Measurements from ENCODE around the gene TRDN. TPM values are rescaled to one million over a fixed set of nuclear protein-coding genes. Genes with fewer than 3 reads are reported as not detected.

The TRDN gene
- total RNA-seq, 5 donors from 2014 or later (not counting 1 experiment from before 2014, with no cell fraction given): not detected

GRCh38 chr6:123541462-123541861, 95.3 kb downstream of the TRDN start:
- Mint-ChIP-seq H3K4me3 (no peak overlapping the region), H3K27ac (no peak overlapping the region), H3K9me3 (peaks cover 0 to 7% (median 0%) of the 10 kb centered on the region in 3 donors), H3K27me3 (no peaks in the 10 kb centered on the region), H3K36me3 (no peaks in the 10 kb centered on the region), H3K4me1 (no peaks in the 10 kb centered on the region)
- DNase-seq (no peak), ATAC-seq (replicated peaks in 1 of 4) (no peak)
- WGBS (ENCODE audit: insufficient coverage): 100% methylated on average over 1 of the region's 4 CpGs
- H3K4me1 ChIP-seq (ENCODE audit: control insufficient read depth in 1 of 2, extremely low read depth in 1 of 2, insufficient read depth in 2 of 2, low read length in 2 of 2): no peaks in the 10 kb centered on the region
- CTCF ChIA-PET: no interaction called here
- POLR2A ChIA-PET: no interaction called here
- H3K27ac ChIP-seq (ENCODE audit: low read length): no peak overlapping the region
- H3K9me3 ChIP-seq: no peaks in the 10 kb centered on the region
- no peaks in the 10 kb centered on the region for H3K27me3 ChIP-seq (replicated peaks in 1 of 2; ENCODE audit: control insufficient read depth in 2 of 2, extremely low read depth in 1 of 2, insufficient read depth in 2 of 2, low read length in 1 of 2)
- no peak overlapping the region for H3K4me3 ChIP-seq (ENCODE audit: control insufficient read depth in 1 of 2, extremely low read depth in 1 of 2, low read length in 1 of 2)
- no peaks in the 10 kb centered on the region for H3K36me3 ChIP-seq (ENCODE audit: control insufficient read depth in 2 of 2, extremely low read depth in 1 of 2, insufficient read depth in 1 of 2, low read length in 1 of 2)

GRCh38 chr6:123533862-123534648, 102.7 kb downstream of the TRDN start:
- no peak overlapping the region for H3K27ac Mint-ChIP-seq
- ChIA-PET POLR2A (no interaction called here), CTCF (no interaction called here)
- H3K27me3 ChIP-seq (replicated peaks in 1 of 2; ENCODE audit: control insufficient read depth in 2 of 2, extremely low read depth in 1 of 2, insufficient read depth in 2 of 2, low read length in 1 of 2): no peaks in the 10 kb centered on the region
- no peak overlapping the region for H3K27ac ChIP-seq (ENCODE audit: low read length)
- no peaks in the 10 kb centered on the region for H3K27me3 Mint-ChIP-seq
- H3K4me3 ChIP-seq (ENCODE audit: control insufficient read depth in 1 of 2, extremely low read depth in 1 of 2, low read length in 1 of 2): no peak overlapping the region
- no peaks in the 10 kb centered on the region for H3K9me3 ChIP-seq
- ATAC-seq (replicated peaks in 1 of 4) (no peak), DNase-seq (no peak)
- H3K4me1 ChIP-seq (ENCODE audit: control insufficient read depth in 1 of 2, extremely low read depth in 1 of 2, insufficient read depth in 2 of 2, low read length in 2 of 2): no peaks in the 10 kb centered on the region
- no peaks in the 10 kb centered on the region for H3K36me3 ChIP-seq (ENCODE audit: control insufficient read depth in 2 of 2, extremely low read depth in 1 of 2, insufficient read depth in 1 of 2, low read length in 1 of 2)
- no peak overlapping the region for H3K4me3 Mint-ChIP-seq
- no peaks in the 10 kb centered on the region for H3K36me3 Mint-ChIP-seq
- no peaks in the 10 kb centered on the region for H3K4me1 Mint-ChIP-seq
- H3K9me3 Mint-ChIP-seq: peaks cover 0 to 3% (median 0%) of the 10 kb centered on the region in 3 donors
- WGBS (ENCODE audit: insufficient coverage): 100% methylated on average over 1 of the region's 2 CpGs

- Mint-ChIP-seq H3K36me3 (no peaks in the 10 kb centered on the region), H3K4me3 (no peak overlapping the region), H3K9me3 (peaks cover 0 to 7% (median 5%) of the 10 kb centered on the region in 3 donors), H3K4me1 (no peaks in the 10 kb centered on the region), H3K27ac (no peak overlapping the region), H3K27me3 (no peaks in the 10 kb centered on the region)
- CTCF ChIA-PET: no interaction called here
- ATAC-seq (replicated peaks in 1 of 4) (no peak), DNase-seq (no peak)
- H3K27ac ChIP-seq (ENCODE audit: low read length): no peak overlapping the region
- no peaks in the 10 kb centered on the region for H3K9me3 ChIP-seq
- WGBS (ENCODE audit: insufficient coverage): no CpG with 5 or more reads among the region's 1 CpG
- no peak overlapping the region for H3K4me3 ChIP-seq (ENCODE audit: control insufficient read depth in 1 of 2, extremely low read depth in 1 of 2, low read length in 1 of 2)
- H3K4me1 ChIP-seq (ENCODE audit: control insufficient read depth in 1 of 2, extremely low read depth in 1 of 2, insufficient read depth in 2 of 2, low read length in 2 of 2): no peaks in the 10 kb centered on the region
- POLR2A ChIA-PET: no interaction called here
- H3K27me3 ChIP-seq (replicated peaks in 1 of 2; ENCODE audit: control insufficient read depth in 2 of 2, extremely low read depth in 1 of 2, insufficient read depth in 2 of 2, low read length in 1 of 2): no peaks in the 10 kb centered on the region
- H3K36me3 ChIP-seq (ENCODE audit: control insufficient read depth in 2 of 2, extremely low read depth in 1 of 2, insufficient read depth in 1 of 2, low read length in 1 of 2): no peaks in the 10 kb centered on the region
Observed at GRCh38 chr6:123529843-123530242, 106.9 kb downstream of the TRDN start.

- no peaks in the 10 kb centered on the region for H3K4me1 ChIP-seq (ENCODE audit: control insufficient read depth in 1 of 2, extremely low read depth in 1 of 2, insufficient read depth in 2 of 2, low read length in 2 of 2)
- Mint-ChIP-seq H3K4me3 (no peak overlapping the region), H3K27ac (no peak overlapping the region), H3K36me3 (no peaks in the 10 kb centered on the region), H3K9me3 (peaks cover 0 to 7% (median 5%) of the 10 kb centered on the region in 3 donors), H3K4me1 (no peaks in the 10 kb centered on the region), H3K27me3 (no peaks in the 10 kb centered on the region)
- POLR2A ChIA-PET: no interaction called here
- CTCF ChIA-PET: no interaction called here
- WGBS (ENCODE audit: insufficient coverage): 85% methylated on average over 4 of the region's 4 CpGs
- no peak overlapping the region for H3K27ac ChIP-seq (ENCODE audit: low read length)
- H3K36me3 ChIP-seq (ENCODE audit: control insufficient read depth in 2 of 2, extremely low read depth in 1 of 2, insufficient read depth in 1 of 2, low read length in 1 of 2): no peaks in the 10 kb centered on the region
- H3K9me3 ChIP-seq: no peaks in the 10 kb centered on the region
- ATAC-seq (replicated peaks in 1 of 4) (no peak), DNase-seq (no peak)
- no peaks in the 10 kb centered on the region for H3K27me3 ChIP-seq (replicated peaks in 1 of 2; ENCODE audit: control insufficient read depth in 2 of 2, extremely low read depth in 1 of 2, insufficient read depth in 2 of 2, low read length in 1 of 2)
- no peak overlapping the region for H3K4me3 ChIP-seq (ENCODE audit: control insufficient read depth in 1 of 2, extremely low read depth in 1 of 2, low read length in 1 of 2)
Observed at GRCh38 chr6:123529058-123529457, 107.7 kb downstream of the TRDN start.

GRCh38 chr6:123527406-123527805, 109.3 kb downstream of the TRDN start:
- Mint-ChIP-seq H3K4me3 (no peak overlapping the region), H3K4me1 (no peaks in the 10 kb centered on the region), H3K27me3 (no peaks in the 10 kb centered on the region), H3K27ac (no peak overlapping the region), H3K36me3 (no peaks in the 10 kb centered on the region), H3K9me3 (peaks cover 0 to 5% (median 4%) of the 10 kb centered on the region in 3 donors)
- ATAC-seq (replicated peaks in 1 of 4) (no peak), DNase-seq (no peak)
- no peaks in the 10 kb centered on the region for H3K27me3 ChIP-seq (replicated peaks in 1 of 2; ENCODE audit: control insufficient read depth in 2 of 2, extremely low read depth in 1 of 2, insufficient read depth in 2 of 2, low read length in 1 of 2)
- ChIA-PET POLR2A (no interaction called here), CTCF (no interaction called here)
- no peaks in the 10 kb centered on the region for H3K9me3 ChIP-seq
- no peaks in the 10 kb centered on the region for H3K4me1 ChIP-seq (ENCODE audit: control insufficient read depth in 1 of 2, extremely low read depth in 1 of 2, insufficient read depth in 2 of 2, low read length in 2 of 2)
- H3K4me3 ChIP-seq (ENCODE audit: control insufficient read depth in 1 of 2, extremely low read depth in 1 of 2, low read length in 1 of 2): no peak overlapping the region
- no peaks in the 10 kb centered on the region for H3K36me3 ChIP-seq (ENCODE audit: control insufficient read depth in 2 of 2, extremely low read depth in 1 of 2, insufficient read depth in 1 of 2, low read length in 1 of 2)
- no CpG with 5 or more reads among the region's 3 CpGs for WGBS (ENCODE audit: insufficient coverage)
- no peak overlapping the region for H3K27ac ChIP-seq (ENCODE audit: low read length)

- Histone ChIP-seq H3K4me3 (ENCODE audit: control insufficient read depth in 1 of 2, extremely low read depth in 1 of 2, low read length in 1 of 2) (no peak overlapping the region), H3K36me3 (ENCODE audit: control insufficient read depth in 2 of 2, extremely low read depth in 1 of 2, insufficient read depth in 1 of 2, low read length in 1 of 2) (no peaks in the 10 kb centered on the region), H3K27ac (ENCODE audit: low read length) (no peak overlapping the region), H3K27me3 (replicated peaks in 1 of 2; ENCODE audit: control insufficient read depth in 2 of 2, extremely low read depth in 1 of 2, insufficient read depth in 2 of 2, low read length in 1 of 2) (no peaks in the 10 kb centered on the region), H3K4me1 (ENCODE audit: control insufficient read depth in 1 of 2, extremely low read depth in 1 of 2, insufficient read depth in 2 of 2, low read length in 2 of 2) (no peaks in the 10 kb centered on the region), H3K9me3 (no peaks in the 10 kb centered on the region)
- H3K9me3 Mint-ChIP-seq: peaks cover 0 to 12% (median 5%) of the 10 kb centered on the region in 3 donors
- DNase-seq (no peak), ATAC-seq (replicated peaks in 1 of 4) (no peak)
- ChIA-PET POLR2A (no interaction called here), CTCF (no interaction called here)
- H3K4me3 Mint-ChIP-seq: no peak overlapping the region
- no peaks in the 10 kb centered on the region for H3K36me3 Mint-ChIP-seq
- H3K27me3 Mint-ChIP-seq: no peaks in the 10 kb centered on the region
- WGBS (ENCODE audit: insufficient coverage): no CpG with 5 or more reads among the region's 2 CpGs
- H3K4me1 Mint-ChIP-seq: no peaks in the 10 kb centered on the region
- no peak overlapping the region for H3K27ac Mint-ChIP-seq
Observed at GRCh38 chr6:123526128-123526527, 110.6 kb downstream of the TRDN start.

- ATAC-seq (replicated peaks in 1 of 4) (no peak), DNase-seq (no peak)
- Mint-ChIP-seq H3K27ac (no peak overlapping the region), H3K4me1 (no peaks in the 10 kb centered on the region), H3K36me3 (no peaks in the 10 kb centered on the region), H3K9me3 (peaks cover 0 to 12% (median 5%) of the 10 kb centered on the region in 3 donors), H3K27me3 (no peaks in the 10 kb centered on the region), H3K4me3 (no peak overlapping the region)
- POLR2A ChIA-PET: no interaction called here
- H3K27me3 ChIP-seq (replicated peaks in 1 of 2; ENCODE audit: control insufficient read depth in 2 of 2, extremely low read depth in 1 of 2, insufficient read depth in 2 of 2, low read length in 1 of 2): no peaks in the 10 kb centered on the region
- H3K4me1 ChIP-seq (ENCODE audit: control insufficient read depth in 1 of 2, extremely low read depth in 1 of 2, insufficient read depth in 2 of 2, low read length in 2 of 2): no peaks in the 10 kb centered on the region
- H3K27ac ChIP-seq (ENCODE audit: low read length): no peak overlapping the region
- H3K9me3 ChIP-seq: no peaks in the 10 kb centered on the region
- no CpG with 5 or more reads among the region's 1 CpG for WGBS (ENCODE audit: insufficient coverage)
- H3K4me3 ChIP-seq (ENCODE audit: control insufficient read depth in 1 of 2, extremely low read depth in 1 of 2, low read length in 1 of 2): no peak overlapping the region
- CTCF ChIA-PET: no interaction called here
- H3K36me3 ChIP-seq (ENCODE audit: control insufficient read depth in 2 of 2, extremely low read depth in 1 of 2, insufficient read depth in 1 of 2, low read length in 1 of 2): no peaks in the 10 kb centered on the region
Observed at GRCh38 chr6:123524781-123525180, 112.0 kb downstream of the TRDN start.
